DOHH2 (cell line): ENCODE measurements around the gene ADGRL3.

Experiments used
- CTCF ChIP-seq: fragments of 200-600 bp; sonication (generic); IDR thresholded peaks from one replicate; pipeline ENCODE4 v1.5.1; 2014; ENCODE audit warnings: antibody characterized with exemption, mild to moderate bottlenecking, low read depth, low read length; ENCODE audit not compliant: poor library complexity, severe bottlenecking
- EZH2phosphoT487 ChIP-seq: fragments of 200-600 bp; sonication (generic); IDR thresholded peaks from 2 replicates; pipeline ENCODE4 v1.6.1; 2017; ENCODE audit warnings: borderline replicate concordance, mild to moderate bottlenecking, antibody characterized with exemption, low read length, moderate library complexity, mixed read lengths

- TF ChIP-seq CTCF (no peak), EZH2phosphoT487 (no peak)
These were observed 197.0 kb downstream of the ADGRL3 start for GRCh38 chr4:61397174-61397573.
